Epithelial cell of proximal tubule (primary cell): ENCODE data around the gene ZNF506. TPM values are rescaled to one million over a fixed set of nuclear protein-coding genes. Genes with fewer than 3 reads are reported as not detected.
A peak's percentile ranks its signal among the peaks of the same experiment; 100 is the strongest.
"Not testable (repeated sequence)": the region's sequence is repeated elsewhere in the genome, so short reads cannot be mapped to it uniquely, and the experiment has no call there.

ENCODE experiments used
- DNase-seq: peaks from one replicate; pipeline ENCODE4 v3.0.0-alpha.2; 2011; ENCODE audit warnings: low read depth
- H3K4me3 ChIP-seq: 2 replicates; pipeline ENCODE4 v1.5.1; 2011; ENCODE audit warnings: low read depth, mild to moderate bottlenecking, low read length
- CTCF ChIP-seq: conservative IDR thresholded peaks from 2 replicates; pipeline ENCODE4 v1.5.1; 2012; ENCODE audit warnings: low read depth, mild to moderate bottlenecking, low read length
- total RNA-seq: library from RNA; depleted of rRNA; stranded (reverse); fragments of >200 nt; gene quantifications from 2 replicates; pipeline ENCODE4 v1.2.3, GENCODE V29; 2015

The ZNF506 gene
- 10.4 and 12.8 TPM in 2 replicates for total RNA-seq

- H3K4me3 ChIP-seq = peak within 1 kb of the TSS; percentile 94
- no peak for TF ChIP-seq CTCF
Measured at GRCh38 chr19:19821366-19821951, at the start of gene ZNF506. Gene ZNF506, minus strand, starts transcription at chr19:19821750. Its CDS starts 147 bp downstream, at chr19:19821603.

DNA sequence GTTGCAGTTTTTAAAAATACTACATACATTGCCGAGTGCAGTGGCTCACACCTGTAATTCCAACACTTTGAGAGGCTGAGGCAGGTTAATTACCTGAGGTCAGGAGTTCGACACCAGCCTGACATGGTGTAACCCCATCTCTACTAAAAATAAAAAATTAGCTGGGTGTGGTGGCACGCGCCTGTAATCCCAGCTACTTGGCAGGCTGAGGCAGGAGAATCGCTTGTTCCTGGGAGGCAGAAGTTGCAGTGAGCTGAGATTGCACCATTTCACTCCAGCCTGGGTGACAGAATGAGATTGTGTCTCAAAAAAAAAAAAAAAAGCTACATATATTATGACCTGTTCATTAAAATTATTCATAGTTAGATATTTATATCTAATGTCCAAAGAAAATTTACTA, 48.5 kb upstream of the ZNF506 start:
- not testable (repeated sequence) for DNase-seq, H3K4me3 ChIP-seq

More at GRCh38 chr19:19821366-19821951, at the start of gene ZNF506:
- peak; percentile 71 for DNase-seq

- DNase-seq = no peak
- H3K4me3 ChIP-seq = peak overlapping the region; percentile 67
- no peak for TF ChIP-seq CTCF
Measured at GRCh38 chr19:19866611-19867248, 45.2 kb upstream of the ZNF506 start.

- peak within 1 kb of the TSS; percentile 67 for H3K4me3 ChIP-seq
- no peak for TF ChIP-seq CTCF
- peak; percentile 74 for DNase-seq
Measured at GRCh38 chr19:19865750-19866610, 44.4 kb upstream of the ZNF506 start, which contains the start of gene ZNF253. Gene ZNF253, plus strand, starts transcription at chr19:19865882. Its CDS starts 115 bp downstream, at chr19:19865997.

DNA sequence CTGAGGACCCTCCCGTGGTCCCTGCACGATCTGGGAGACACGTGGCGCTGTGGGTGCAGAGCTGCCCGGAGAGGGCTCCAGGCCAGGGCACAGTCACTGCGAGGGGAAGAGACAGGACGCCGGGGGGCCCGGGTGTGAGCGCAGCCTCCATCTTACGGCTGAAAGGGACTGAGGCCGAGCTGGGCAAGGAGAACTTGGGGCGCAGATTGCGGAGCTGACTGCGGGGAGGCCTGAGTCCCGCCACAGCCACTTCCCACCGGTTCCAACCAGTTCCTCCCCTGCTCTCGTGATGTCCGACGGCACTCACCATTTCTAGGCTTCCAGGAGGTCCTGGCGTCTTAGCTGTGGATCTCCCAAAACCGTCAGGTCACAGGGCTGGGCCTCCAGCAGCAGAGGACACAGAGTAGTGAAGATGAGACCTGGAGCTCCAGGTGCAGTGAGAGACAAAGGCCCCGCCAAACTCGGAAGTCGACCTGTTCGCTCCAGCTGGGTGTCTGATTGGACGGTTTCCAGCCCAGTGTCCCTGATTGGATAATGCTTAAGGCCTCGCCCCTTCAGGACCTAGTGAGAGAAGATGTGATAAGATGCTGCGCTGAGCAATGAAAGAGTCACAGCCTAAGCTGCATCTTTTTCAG, 39.3 kb upstream of the ZNF506 start:
- no peak for DNase-seq
- TF ChIP-seq CTCF = no peak
- no peak overlapping the region for H3K4me3 ChIP-seq

DNA sequence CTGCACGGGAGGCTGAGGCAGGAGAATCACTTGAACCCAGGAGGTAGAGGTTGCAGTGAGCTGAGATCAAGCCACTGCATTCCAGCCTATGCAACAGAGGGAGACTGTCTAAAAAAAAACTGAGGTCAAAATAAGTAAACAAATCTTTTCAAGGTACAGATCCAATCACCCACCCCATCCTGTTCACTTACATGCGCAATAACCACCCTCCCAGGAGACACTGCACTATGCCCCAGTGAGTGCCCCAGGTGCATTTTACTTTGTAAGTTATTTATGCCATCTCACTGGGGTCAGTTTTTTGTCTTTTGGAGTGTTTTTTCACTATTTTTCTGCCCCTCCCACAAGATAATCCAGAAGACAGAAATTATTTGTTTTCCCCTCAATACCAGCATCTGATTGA, 37.2 kb upstream of the ZNF506 start:
- DNase-seq = no peak
- TF ChIP-seq CTCF = no peak
- no peak overlapping the region for H3K4me3 ChIP-seq

DNA sequence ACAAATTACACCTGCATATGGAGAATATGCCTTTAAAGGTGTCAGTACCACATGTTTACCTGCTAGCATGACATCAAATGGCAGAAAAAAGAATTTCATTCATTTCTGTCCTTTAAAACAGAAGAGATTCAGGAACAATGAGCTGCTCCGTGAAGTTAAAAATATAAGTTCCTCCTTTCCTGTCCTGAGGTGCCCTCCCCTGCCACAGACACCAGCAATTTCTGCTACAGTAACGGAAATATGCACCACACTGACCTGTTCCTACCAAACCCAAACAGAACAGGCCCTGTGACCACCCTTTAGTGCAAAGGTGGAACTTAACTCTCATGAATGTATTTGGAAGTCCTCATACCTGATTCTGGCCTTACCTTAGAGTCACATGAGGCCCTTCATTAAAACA, 30.2 kb upstream of the ZNF506 start:
- DNase-seq, H3K4me3 ChIP-seq: not testable (repeated sequence)
